ENCODE results near the gene FMN2. TPM values are rescaled to one million over a fixed set of nuclear protein-coding genes. Genes with fewer than 3 reads are reported as not detected.

FMN2 gene
- total RNA-seq, 1 donor from 2014 or later, result not detected

DNA sequence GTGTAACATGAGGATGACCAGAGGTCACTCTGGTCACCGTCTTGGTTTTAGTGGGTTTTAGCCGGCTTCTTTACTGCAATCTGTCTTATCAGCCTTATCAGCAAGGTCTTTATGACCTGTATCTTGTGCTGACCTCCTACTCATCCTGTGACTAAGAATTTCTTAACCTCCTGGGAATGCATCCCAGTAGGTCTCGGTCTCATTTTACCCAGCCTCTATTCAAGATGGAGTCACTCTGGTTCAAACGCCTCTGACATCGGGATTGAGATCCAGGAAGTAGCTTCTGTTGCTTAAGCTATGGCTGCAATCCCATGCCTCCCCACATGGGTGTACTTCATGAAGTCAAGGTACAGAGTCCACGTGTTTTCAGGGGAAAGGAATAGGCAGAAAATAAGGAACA is 19.9 kb downstream of the FMN2 start:
- Histone ChIP-seq H3K4me1 (no peaks in the 10 kb centered on the region), H3K4me3 (no peak overlapping the region), H3K27ac (replicated peaks) (no peak overlapping the region), H3K9me3 (replicated peaks) (no peaks in the 10 kb centered on the region), H3K27me3 (ENCODE audit: low read depth) (peaks cover 19% of the 10 kb centered on the region), H3K36me3 (no peaks in the 10 kb centered on the region)
- intact Hi-C loops (cut with micrococcal nuclease), result no loop called here
- no peak for DNase-seq
- TF ChIP-seq, protein P1, sequence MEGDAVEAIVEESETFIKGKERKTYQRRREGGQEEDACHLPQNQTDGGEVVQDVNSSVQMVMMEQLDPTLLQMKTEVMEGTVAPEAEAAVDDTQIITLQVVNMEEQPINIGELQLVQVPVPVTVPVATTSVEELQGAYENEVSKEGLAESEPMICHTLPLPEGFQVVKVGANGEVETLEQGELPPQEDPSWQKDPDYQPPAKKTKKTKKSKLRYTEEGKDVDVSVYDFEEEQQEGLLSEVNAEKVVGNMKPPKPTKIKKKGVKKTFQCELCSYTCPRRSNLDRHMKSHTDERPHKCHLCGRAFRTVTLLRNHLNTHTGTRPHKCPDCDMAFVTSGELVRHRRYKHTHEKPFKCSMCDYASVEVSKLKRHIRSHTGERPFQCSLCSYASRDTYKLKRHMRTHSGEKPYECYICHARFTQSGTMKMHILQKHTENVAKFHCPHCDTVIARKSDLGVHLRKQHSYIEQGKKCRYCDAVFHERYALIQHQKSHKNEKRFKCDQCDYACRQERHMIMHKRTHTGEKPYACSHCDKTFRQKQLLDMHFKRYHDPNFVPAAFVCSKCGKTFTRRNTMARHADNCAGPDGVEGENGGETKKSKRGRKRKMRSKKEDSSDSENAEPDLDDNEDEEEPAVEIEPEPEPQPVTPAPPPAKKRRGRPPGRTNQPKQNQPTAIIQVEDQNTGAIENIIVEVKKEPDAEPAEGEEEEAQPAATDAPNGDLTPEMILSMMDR (IDR thresholded peaks at IDR 0.05; ENCODE audit: borderline replicate concordance), result no peak

GRCh38 chr1:240114222-240114621 is 22.5 kb downstream of the FMN2 start:
- no peak for DNase-seq
- H3K9me3 ChIP-seq (replicated peaks), result no peaks in the 10 kb centered on the region
- peaks cover 12% of the 10 kb centered on the region for H3K27me3 ChIP-seq (ENCODE audit: low read depth)
- TF ChIP-seq, protein P1 (IDR thresholded peaks at IDR 0.05; ENCODE audit: borderline replicate concordance), result no peak
- H3K36me3 ChIP-seq, result no peaks in the 10 kb centered on the region
- intact Hi-C loops (cut with micrococcal nuclease), result no loop called here
- H3K4me1 ChIP-seq, result no peaks in the 10 kb centered on the region
- H3K4me3 ChIP-seq, result no peak overlapping the region
- no peak overlapping the region for H3K27ac ChIP-seq (replicated peaks)

DNA sequence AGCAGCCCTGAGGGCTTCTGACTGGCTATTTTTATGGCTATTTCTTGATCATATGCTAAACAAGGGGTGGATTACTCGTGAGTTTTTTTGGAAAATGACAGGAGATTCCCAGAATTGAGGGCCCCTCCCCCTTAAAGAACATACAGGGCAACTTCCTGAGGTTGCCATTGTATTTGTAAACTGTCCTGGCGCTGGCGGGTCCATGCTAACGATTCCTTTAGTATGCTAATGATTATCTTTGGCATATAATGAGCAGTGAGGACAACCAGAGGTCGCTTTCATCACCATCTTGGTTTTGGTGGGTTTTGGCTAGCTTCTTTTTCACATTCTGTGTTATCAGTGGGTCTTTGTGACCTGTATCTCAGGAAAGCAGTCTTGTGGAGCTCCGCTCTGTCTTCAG is 24.1 kb downstream of the FMN2 start:
- H3K9me3 ChIP-seq (replicated peaks), result no peaks in the 10 kb centered on the region
- intact Hi-C loops (cut with micrococcal nuclease), result no loop called here
- H3K27ac ChIP-seq (replicated peaks), result no peak overlapping the region
- no peak overlapping the region for H3K4me3 ChIP-seq
- TF ChIP-seq, protein P1 (IDR thresholded peaks at IDR 0.05; ENCODE audit: borderline replicate concordance), result no peak
- H3K4me1 ChIP-seq, result no peaks in the 10 kb centered on the region
- H3K27me3 ChIP-seq (ENCODE audit: low read depth), result peaks cover 12% of the 10 kb centered on the region
- DNase-seq, result no peak
- no peaks in the 10 kb centered on the region for H3K36me3 ChIP-seq

- intact Hi-C loops (cut with micrococcal nuclease), result no loop called here
- Histone ChIP-seq H3K27ac (replicated peaks) (no peak overlapping the region), H3K4me1 (no peaks in the 10 kb centered on the region)
These were observed 25.4 kb downstream of the FMN2 start for GRCh38 chr1:240116831-240117769.

DNA sequence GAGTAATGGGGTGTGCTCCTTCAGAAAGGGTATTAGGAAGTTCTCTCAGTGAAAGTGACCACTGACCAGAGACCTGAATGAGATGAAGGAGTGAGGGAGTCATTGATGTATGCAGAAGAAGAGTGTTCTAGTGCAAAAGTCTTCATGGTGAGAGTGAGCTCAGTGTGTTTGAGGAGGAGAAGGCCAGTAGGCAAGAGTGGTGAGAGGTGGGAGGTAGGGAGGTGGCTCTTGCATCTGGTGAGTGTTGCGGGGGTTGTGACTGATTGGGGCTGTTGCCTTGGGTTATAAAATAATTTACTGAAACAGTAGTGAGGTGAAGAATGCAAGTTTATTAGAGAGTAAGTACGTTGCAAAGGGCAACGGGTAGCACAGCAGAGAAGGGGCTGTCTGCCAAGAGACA is 26.2 kb downstream of the FMN2 start:
- H3K27ac ChIP-seq (replicated peaks), result no peak overlapping the region

More at GRCh38 chr1:240116831-240117769, 25.4 kb downstream of the FMN2 start:
- H3K27me3 ChIP-seq (ENCODE audit: low read depth), result peaks cover 12% of the 10 kb centered on the region
- TF ChIP-seq, protein P1 (IDR thresholded peaks at IDR 0.05; ENCODE audit: borderline replicate concordance), result no peak
- DNase-seq, result no peak
- no peaks in the 10 kb centered on the region for H3K9me3 ChIP-seq (replicated peaks)
- no peaks in the 10 kb centered on the region for H3K36me3 ChIP-seq
- H3K4me3 ChIP-seq, result no peak overlapping the region

More for the DNA sequence above, 26.2 kb downstream of the FMN2 start:
- intact Hi-C loops (cut with micrococcal nuclease), result no loop called here
- Histone ChIP-seq H3K4me3 (no peak overlapping the region), H3K4me1 (no peaks in the 10 kb centered on the region), H3K27me3 (ENCODE audit: low read depth) (peaks cover 8% of the 10 kb centered on the region), H3K9me3 (replicated peaks) (no peaks in the 10 kb centered on the region), H3K36me3 (no peaks in the 10 kb centered on the region)
- no peak for DNase-seq
- TF ChIP-seq, protein P1 (IDR thresholded peaks at IDR 0.05; ENCODE audit: borderline replicate concordance), result no peak
